Neuronal stem cell (in vitro differentiated cells): ENCODE results near the gene PPP1R26.
"Not testable (repeated sequence)": the region's sequence is repeated elsewhere in the genome, so short reads cannot be mapped to it uniquely, and the experiment has no call there.

Experiments used
- DNase-seq: peaks from one replicate; pipeline ENCODE4 v3.0.0-alpha.2; 2013; ENCODE audit warnings: low spot score
- H2AFZ ChIP-seq: one replicate; pipeline ENCODE4 v1.6.1; 2013; ENCODE audit warnings: mild to moderate bottlenecking, low read length, inconsistent platforms
- H2AK5ac ChIP-seq: 2 replicates; pipeline ENCODE4 v1.6.1; 2013; ENCODE audit warnings: low read depth, mild to moderate bottlenecking, inconsistent platforms, low read length, moderate library complexity, mixed read lengths
- H2BK120ac ChIP-seq: 2 replicates; pipeline ENCODE4 v1.6.1; 2013; ENCODE audit warnings: low read depth, mild to moderate bottlenecking, inconsistent platforms, low read length, moderate library complexity, mixed read lengths
- H2BK12ac ChIP-seq: one replicate; pipeline ENCODE4 v1.6.1; 2013; ENCODE audit warnings: low read length, inconsistent platforms
- H2BK15ac ChIP-seq: 2 replicates; pipeline ENCODE4 v1.6.1; 2013; ENCODE audit warnings: mild to moderate bottlenecking, low read length, inconsistent platforms, mixed read lengths
- H2BK5ac ChIP-seq: one replicate; pipeline ENCODE4 v1.6.1; 2013; ENCODE audit warnings: inconsistent platforms, mild to moderate bottlenecking, low read length, moderate library complexity
- H3K14ac ChIP-seq: one replicate; pipeline ENCODE4 v1.6.1; 2013; ENCODE audit warnings: low read length, inconsistent platforms
- H3K18ac ChIP-seq: 2 replicates; pipeline ENCODE4 v1.6.1; 2013; ENCODE audit warnings: low read length, inconsistent platforms
- H3K23ac ChIP-seq: 2 replicates; pipeline ENCODE4 v1.6.1; 2013; ENCODE audit warnings: low read depth, mild to moderate bottlenecking, mixed read lengths, low read length, inconsistent platforms; ENCODE audit not compliant: poor library complexity
- H3K27ac ChIP-seq: replicated peaks from 3 replicates; pipeline ENCODE4 v1.5.1; 2013; ENCODE audit warnings: low read length, inconsistent platforms
- H3K27me3 ChIP-seq, 3 experiments: 2 replicates each; pipeline ENCODE4 v1.6.1; 2013; ENCODE audit warnings: low read length in 3 of 3, mild to moderate bottlenecking in 2 of 3, inconsistent platforms in 1 of 3, low read depth in 1 of 3, mixed read lengths in 1 of 3, moderate library complexity in 1 of 3; ENCODE audit not compliant: control insufficient read depth in 3 of 3, insufficient read depth in 3 of 3
- H3K36me3 ChIP-seq, 2 donors: replicated peaks in 1 of 2; 2 replicates each; pipeline ENCODE4 v1.6.1; 2013; ENCODE audit warnings: low read length in 2 of 2; ENCODE audit not compliant: control insufficient read depth in 2 of 2, insufficient read depth in 2 of 2
- H3K4ac ChIP-seq: 2 replicates; pipeline ENCODE4 v1.6.1; 2013; ENCODE audit warnings: inconsistent platforms, mild to moderate bottlenecking, low read length, moderate library complexity
- H3K4me1 ChIP-seq, 2 donors: 1 replicate in 1 of 2; 2 replicates in 1 of 2; pipeline ENCODE4 v1.6.1; 2013; ENCODE audit warnings: low read length in 2 of 2, low read depth in 1 of 2; ENCODE audit not compliant: control insufficient read depth in 2 of 2, insufficient read depth in 1 of 2
- H3K4me2 ChIP-seq: one replicate; pipeline ENCODE4 v1.6.1; 2013; ENCODE audit warnings: mild to moderate bottlenecking, low read length, inconsistent platforms; ENCODE audit not compliant: insufficient read depth, poor library complexity, severe bottlenecking
- H3K4me3 ChIP-seq, 2 donors: 2 replicates each; pipeline ENCODE4 v1.5.1; 2013; ENCODE audit warnings: low read length in 2 of 2, mild to moderate bottlenecking in 2 of 2, inconsistent platforms in 1 of 2, moderate library complexity in 1 of 2
- H3K79me1 ChIP-seq: one replicate; pipeline ENCODE4 v1.6.1; 2013; ENCODE audit warnings: low read depth, mild to moderate bottlenecking, inconsistent platforms, low read length, moderate library complexity
- H3K9ac ChIP-seq: one replicate; pipeline ENCODE4 v1.6.1; 2013; ENCODE audit warnings: mild to moderate bottlenecking, low read depth, low read length, inconsistent platforms; ENCODE audit not compliant: poor library complexity
- H3K9me3 ChIP-seq, 2 donors: replicated peaks in 1 of 2; 2 replicates each; pipeline versions ENCODE3 to v1.6.1; 2013; ENCODE audit warnings: low read length in 2 of 2, mild to moderate bottlenecking in 2 of 2, inconsistent platforms in 1 of 2, low read depth in 1 of 2, mixed read lengths in 1 of 2, moderate library complexity in 1 of 2; ENCODE audit not compliant: control insufficient read depth in 2 of 2, insufficient read depth in 1 of 2
- H4K8ac ChIP-seq: one replicate; pipeline ENCODE4 v1.6.1; 2013; ENCODE audit warnings: low read depth, mild to moderate bottlenecking, inconsistent platforms, low read length, moderate library complexity
- H4K91ac ChIP-seq: one replicate; pipeline ENCODE4 v1.6.1; 2013; ENCODE audit warnings: low read length, low read depth, mild to moderate bottlenecking, inconsistent platforms; ENCODE audit not compliant: poor library complexity
- WGBS, 2 donors: extraction: QIAGEN DNeasy Blood & Tissue Kit; methylation state at CpG; one replicate each; pipeline ENCODE4 v1.1.7; 2013; ENCODE audit warnings: missing lambda C conversion rate in 2 of 2, mixed read lengths in 1 of 2; ENCODE audit not compliant: insufficient read length in 2 of 2, insufficient replicate concordance in 1 of 2; ENCODE audit errors: extremely low coverage in 2 of 2; 5-methylcytosine and 5-hydroxymethylcytosine counted together

The PPP1R26 gene

GRCh38 chr9:135438581-135439232 lies 40.9 kb upstream of the PPP1R26 start:
- H3K18ac ChIP-seq, H2AK5ac ChIP-seq, DNase-seq, H2BK12ac ChIP-seq, H3K36me3 ChIP-seq, H3K23ac ChIP-seq, H3K27ac ChIP-seq, H3K9me3 ChIP-seq, H3K79me1 ChIP-seq, H3K4me3 ChIP-seq, H3K4me1 ChIP-seq, H3K14ac ChIP-seq, H2AFZ ChIP-seq, H2BK5ac ChIP-seq, H4K8ac ChIP-seq, H3K9ac ChIP-seq, H2BK120ac ChIP-seq, H3K4ac ChIP-seq, H2BK15ac ChIP-seq, H4K91ac ChIP-seq, H3K4me2 ChIP-seq: not testable (repeated sequence)
- H3K27me3 ChIP-seq: peaks cover 0 to 16% (median 0%) of the 10 kb centered on the region in 3 experiments
- WGBS, 2 donors: no CpG with 5 or more reads among the region's 14 CpGs

GRCh38 chr9:135439514-135439913 lies 40.1 kb upstream of the PPP1R26 start:
- WGBS, 2 donors: no CpG with 5 or more reads among the region's 7 CpGs

GRCh38 chr9:135439916-135440315 lies 39.7 kb upstream of the PPP1R26 start:
- H3K4ac ChIP-seq: no peak overlapping the region
- H3K9me3 ChIP-seq: no peaks in the 10 kb centered on the region
- H3K23ac ChIP-seq: no peak overlapping the region
- no peak overlapping the region for H4K91ac ChIP-seq
- no peak overlapping the region for H2BK120ac ChIP-seq
- no peak overlapping the region for H2BK5ac ChIP-seq
- H3K4me1 ChIP-seq: peaks cover 0 to 2% of the 10 kb centered on the region in 2 donors
- no peak overlapping the region for H3K4me3 ChIP-seq
- no peak overlapping the region for H2AFZ ChIP-seq
- H3K27ac ChIP-seq: no peak overlapping the region
- H2AK5ac ChIP-seq: no peak overlapping the region
- no peak for DNase-seq
- H2BK12ac ChIP-seq: no peak overlapping the region
- H3K18ac ChIP-seq: no peak overlapping the region
- H3K14ac ChIP-seq: no peak overlapping the region
- no peaks in the 10 kb centered on the region for H3K36me3 ChIP-seq
- H4K8ac ChIP-seq: no peak overlapping the region
- H3K79me1 ChIP-seq: no peaks in the 10 kb centered on the region
- no peak overlapping the region for H3K9ac ChIP-seq
- H3K4me2 ChIP-seq: no peak overlapping the region
- no CpG with 5 or more reads among the region's 12 CpGs for WGBS, 2 donors
- peaks cover 0 to 16% (median 0%) of the 10 kb centered on the region in 3 experiments for H3K27me3 ChIP-seq
- H2BK15ac ChIP-seq: no peak overlapping the region

More at GRCh38 chr9:135439514-135439913, 40.1 kb upstream of the PPP1R26 start:
- H3K79me1 ChIP-seq, H3K4me1 ChIP-seq, H2AK5ac ChIP-seq, H4K91ac ChIP-seq, H3K14ac ChIP-seq, H3K18ac ChIP-seq, H3K27ac ChIP-seq, H3K36me3 ChIP-seq, DNase-seq, H2BK120ac ChIP-seq, H2BK15ac ChIP-seq, H4K8ac ChIP-seq, H3K9me3 ChIP-seq, H2AFZ ChIP-seq, H3K9ac ChIP-seq, H3K4me2 ChIP-seq, H3K23ac ChIP-seq, H3K4ac ChIP-seq, H2BK5ac ChIP-seq, H3K4me3 ChIP-seq: not testable (repeated sequence)
- H3K27me3 ChIP-seq: peaks cover 0 to 16% (median 0%) of the 10 kb centered on the region in 3 experiments
- H2BK12ac ChIP-seq: peak overlapping the region; percentile 58

- Histone ChIP-seq H3K4me2 (no peak overlapping the region), H4K8ac (no peak overlapping the region), H3K18ac (peak overlapping the region; percentile 52), H2BK120ac (no peak overlapping the region), H3K9me3 (no peaks in the 10 kb centered on the region), H2BK5ac (no peak overlapping the region), H3K4me3 (no peak overlapping the region), H3K9ac (no peak overlapping the region), H3K23ac (no peak overlapping the region), H2BK12ac (no peak overlapping the region), H2BK15ac (no peak overlapping the region), H3K27me3 (peaks cover 0 to 16% (median 0%) of the 10 kb centered on the region in 3 experiments), H3K27ac (no peak overlapping the region), H3K14ac (no peak overlapping the region), H2AFZ (no peak overlapping the region), H3K4me1 (peaks cover 0 to 2% of the 10 kb centered on the region in 2 donors), H3K36me3 (no peaks in the 10 kb centered on the region), H3K4ac (no peak overlapping the region), H4K91ac (no peak overlapping the region), H3K79me1 (no peaks in the 10 kb centered on the region), H2AK5ac (no peak overlapping the region)
- WGBS, 2 donors: no CpG with 5 or more reads among the region's 10 CpGs
- DNase-seq: no peak
Measured at GRCh38 chr9:135440620-135441019, 39.0 kb upstream of the PPP1R26 start.
